NCI-H2227 (cell line): ENCODE data around the gene BMX.

Experiments
- DNase-seq: peaks from one replicate; lab custom pipeline; 2025; ENCODE audit not compliant: unreplicated experiment; lab: John Stamatoyannopoulos, UW

The BMX gene

DNA sequence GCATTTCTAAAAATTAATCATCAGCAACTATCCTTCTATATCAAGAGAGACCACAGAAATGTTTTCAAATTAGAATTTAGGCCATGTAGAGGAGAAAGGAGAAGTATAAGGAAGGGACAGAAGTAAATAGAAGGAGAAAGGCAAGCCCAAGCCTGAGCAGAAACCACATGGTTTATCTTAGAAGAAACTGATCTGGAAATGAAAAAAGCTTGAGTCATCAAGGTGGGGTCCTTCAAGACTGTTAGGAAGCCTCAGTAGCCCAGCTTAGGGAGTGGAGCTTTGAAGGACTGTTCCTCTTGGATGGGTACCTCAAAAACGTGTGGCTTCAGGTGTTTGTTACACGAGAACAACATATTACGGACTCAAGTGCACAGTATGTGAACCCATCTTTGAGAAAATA, 4.5 kb downstream of the BMX start:
- DNase-seq, result no peak

DNA sequence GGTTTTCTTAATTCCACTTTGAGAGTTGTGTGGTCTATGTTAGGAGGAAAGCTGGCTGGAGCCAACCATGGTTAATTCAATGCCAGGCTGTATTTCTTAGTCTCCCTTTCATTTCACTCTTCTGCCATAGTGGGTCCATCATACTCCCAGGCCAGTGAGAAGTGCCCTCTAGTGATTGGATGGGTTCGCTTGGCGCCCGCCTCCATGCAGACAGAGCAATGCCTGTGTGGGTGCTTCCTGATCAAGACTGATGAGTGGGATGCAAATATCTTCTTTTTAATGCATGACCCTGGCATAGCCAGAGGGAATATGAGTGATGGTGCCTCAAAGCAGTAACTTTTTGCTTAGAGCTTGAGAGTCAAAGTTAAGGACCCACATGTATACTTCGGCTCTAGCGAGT, 6.4 kb downstream of the BMX start:
- DNase-seq, result no peak

DNA sequence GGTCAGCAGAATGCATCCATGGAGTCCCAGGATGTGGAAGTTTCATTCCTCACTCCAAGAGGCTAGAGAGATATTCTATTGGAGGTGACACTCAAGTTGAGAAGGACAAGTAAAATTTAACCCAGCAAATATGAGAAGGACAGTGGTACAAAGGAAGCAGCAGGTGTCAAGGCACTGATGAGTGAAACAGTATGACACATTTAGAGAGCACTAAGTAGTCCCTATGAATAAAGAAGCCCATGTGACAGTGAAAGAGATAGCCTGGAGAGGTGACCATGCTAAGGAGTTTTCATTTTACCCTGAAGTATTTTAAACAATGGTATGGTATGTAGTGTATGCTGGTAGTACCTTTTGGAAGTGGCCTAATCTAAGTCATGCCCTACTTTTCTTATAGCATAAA, 9.2 kb downstream of the BMX start:
- DNase-seq, result no peak

- DNase-seq, result no peak
These were observed 11.0 kb downstream of the BMX start for GRCh38 chrX:15511563-15511962.

GRCh38 chrX:15512401-15512965, 11.9 kb downstream of the BMX start:
- no peak for DNase-seq

DNA sequence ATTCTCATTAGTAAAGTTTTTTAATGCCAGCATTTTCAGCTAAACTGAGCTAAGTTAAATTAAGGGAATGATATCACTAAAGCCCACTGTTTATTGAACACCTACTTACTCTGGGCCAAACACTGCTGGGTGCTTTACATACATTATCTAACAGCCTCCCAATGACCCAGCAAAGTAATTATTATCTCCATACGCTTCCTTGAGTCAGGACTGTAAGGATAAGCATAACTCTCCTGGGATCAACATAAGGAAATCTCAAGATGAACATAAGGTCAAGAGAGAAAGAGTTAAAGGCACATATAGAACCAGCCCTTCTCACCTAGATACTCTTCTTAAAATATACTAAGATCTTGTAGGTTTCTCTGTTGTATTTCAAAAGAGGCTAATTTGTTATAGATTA, 13.7 kb downstream of the BMX start:
- DNase-seq, result no peak

DNA sequence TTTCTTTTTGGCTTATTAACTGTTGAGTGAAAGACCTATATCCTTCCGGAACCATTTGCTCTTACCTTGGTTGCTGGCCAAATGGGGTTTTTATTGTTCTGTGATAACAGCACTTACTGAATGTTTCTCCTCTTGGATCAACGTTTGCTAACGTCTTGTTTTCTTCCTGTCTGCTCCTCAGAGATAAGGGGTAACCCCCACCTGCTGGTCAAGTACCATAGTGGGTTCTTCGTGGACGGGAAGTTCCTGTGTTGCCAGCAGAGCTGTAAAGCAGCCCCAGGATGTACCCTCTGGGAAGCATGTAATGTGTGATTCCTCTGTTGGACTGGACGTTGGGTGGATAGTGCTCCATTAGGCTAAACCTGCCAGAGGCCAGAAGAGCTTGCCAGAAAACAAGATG, 15.3 kb downstream of the BMX start:
- no peak for DNase-seq

DNA sequence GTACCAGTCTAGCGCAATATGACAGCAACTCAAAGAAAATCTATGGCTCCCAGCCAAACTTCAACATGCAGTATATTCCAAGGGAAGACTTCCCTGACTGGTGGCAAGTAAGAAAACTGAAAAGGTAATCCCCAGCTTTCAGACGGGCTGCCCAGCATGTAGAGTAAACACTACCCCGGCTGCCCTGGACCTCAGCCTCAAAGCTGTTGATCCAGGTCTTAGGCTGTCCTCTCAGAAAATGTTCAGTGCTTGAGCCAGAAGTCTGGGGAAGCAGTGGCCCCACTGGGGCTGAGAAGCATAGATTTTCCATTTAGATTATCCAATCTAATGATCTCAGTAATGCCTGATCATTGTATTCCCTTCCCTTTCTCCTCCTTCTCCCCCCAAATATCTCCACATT, 21.9 kb downstream of the BMX start:
- DNase-seq, result no peak

DNA sequence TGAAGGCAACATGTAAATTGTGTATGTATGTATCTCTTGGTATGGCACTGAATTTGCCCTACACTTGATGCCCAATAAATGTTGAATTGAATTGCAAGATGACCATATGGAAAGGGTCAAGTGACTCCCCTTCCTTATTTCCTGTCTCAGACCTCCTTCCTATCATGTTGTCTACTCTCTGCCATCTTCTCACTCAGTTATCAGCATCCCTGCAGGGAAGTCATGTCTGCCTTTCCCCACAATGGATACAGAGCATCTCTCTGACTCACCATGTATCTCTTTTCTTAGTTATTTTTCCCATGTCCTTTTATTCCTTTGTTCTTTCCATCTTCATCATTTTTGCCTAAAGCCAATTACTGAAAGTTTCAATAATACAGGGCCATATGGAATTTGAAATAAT, 22.5 kb downstream of the BMX start:
- DNase-seq, result no peak

GRCh38 chrX:15524417-15524816, 23.8 kb downstream of the BMX start:
- no peak for DNase-seq

DNA sequence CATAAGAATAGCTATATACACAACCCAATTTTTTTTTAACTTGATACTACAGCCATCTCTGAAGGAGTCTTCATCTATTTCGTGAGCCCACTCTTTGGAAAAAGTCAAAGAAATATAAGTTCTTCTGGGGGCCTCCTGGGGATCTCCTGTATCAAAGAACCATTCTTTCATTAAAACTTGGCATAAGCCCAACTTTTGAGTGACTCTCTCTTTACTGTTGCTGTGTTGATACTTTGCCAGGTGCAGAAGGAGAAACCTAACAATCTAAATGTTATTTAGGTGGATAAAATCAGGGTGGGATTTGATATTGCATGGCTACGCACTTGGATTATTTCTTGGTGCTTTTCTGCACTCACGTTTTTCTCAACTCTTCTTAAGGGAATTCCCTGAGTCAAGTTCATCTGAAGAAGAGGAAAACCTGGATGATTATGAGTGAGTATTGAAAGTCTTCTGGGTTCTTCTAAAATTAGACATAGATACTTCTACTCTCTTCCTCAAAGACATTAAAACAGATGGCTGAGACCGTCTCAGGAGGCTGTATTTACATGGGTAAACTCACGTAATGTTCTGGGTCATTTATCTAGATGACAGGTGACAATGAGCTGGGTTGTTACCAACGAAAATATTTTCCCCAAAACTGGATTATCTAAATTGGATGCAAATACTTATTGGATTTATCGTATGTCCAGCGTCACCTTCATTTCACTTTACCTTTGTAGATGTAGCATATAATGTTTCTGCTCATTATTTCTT, 25.2 kb downstream of the BMX start:
- DNase-seq, result no peak

DNA sequence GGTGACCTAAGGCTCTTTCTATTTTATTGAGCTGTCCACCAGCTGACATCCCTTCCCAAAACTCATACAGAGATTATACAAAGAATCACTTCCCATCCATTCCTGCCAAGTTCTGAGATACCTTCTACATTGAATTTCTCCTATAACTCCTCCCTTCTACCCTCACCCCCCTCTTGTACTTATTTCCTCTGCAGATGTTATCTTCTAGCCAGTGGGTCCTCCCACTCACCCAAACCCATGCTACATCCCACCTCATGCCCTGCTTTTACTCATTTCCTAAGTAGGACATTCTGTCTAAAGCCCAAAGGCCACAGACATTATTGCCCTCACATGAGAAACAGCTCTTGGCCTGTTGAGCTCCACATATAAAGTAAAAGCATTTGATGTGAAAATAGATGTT, 28.6 kb downstream of the BMX start:
- DNase-seq, result no peak

DNA sequence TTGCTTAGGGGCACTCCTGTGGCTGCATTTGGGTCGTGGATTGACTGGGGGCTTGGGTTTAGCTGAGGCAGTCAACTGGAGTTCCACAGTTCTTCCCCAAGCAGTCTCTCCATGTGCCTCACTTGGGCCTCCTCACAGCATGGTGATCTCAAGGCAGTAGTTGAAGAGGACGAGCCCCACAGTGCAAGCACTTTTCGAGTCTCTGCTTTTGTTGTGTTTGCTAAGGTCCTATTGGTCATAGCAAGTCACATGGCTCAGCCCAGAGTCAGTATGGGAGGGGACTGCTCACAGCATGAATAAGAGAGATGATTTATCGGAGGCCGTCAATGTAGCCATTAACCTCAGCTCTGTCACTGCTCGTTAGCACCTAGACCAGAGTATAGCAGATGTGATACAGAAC, 29.7 kb downstream of the BMX start:
- peak; percentile 41 for DNase-seq

DNA sequence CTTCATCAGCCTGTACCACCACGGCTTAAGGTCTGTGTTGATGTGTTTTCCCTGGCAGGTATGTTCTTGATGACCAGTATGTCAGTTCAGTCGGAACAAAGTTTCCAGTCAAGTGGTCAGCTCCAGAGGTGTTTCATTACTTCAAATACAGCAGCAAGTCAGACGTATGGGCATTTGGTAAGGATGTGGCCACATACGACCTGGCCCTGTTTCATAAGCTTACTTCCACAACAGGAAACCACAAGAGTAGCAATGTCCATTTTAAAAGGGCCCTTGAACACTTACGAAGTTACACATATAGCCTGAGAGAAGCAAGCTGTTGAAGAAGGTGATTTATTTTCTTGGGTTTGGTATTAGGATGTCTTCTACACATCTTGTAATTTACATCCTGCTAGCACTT, 46.1 kb downstream of the BMX start:
- no peak for DNase-seq

DNA sequence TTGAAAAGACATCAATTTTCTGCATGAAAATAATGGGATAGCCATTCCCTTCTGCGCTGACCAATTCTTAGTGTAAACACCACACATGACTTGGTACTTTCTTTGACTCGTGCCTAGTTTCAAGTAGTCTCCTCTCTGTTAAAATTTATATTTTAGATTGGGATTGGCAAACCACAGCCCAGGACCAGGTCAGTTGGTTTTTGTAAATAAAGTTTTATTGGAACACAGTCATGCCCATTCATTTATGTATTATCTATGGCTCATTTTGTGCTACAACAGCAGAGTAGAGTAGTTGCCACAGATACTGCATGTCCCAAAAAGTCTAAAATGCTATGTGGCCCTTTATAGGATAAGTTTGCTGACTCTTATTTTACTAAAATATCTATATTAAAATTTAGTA, 46.7 kb downstream of the BMX start:
- no peak for DNase-seq

DNA sequence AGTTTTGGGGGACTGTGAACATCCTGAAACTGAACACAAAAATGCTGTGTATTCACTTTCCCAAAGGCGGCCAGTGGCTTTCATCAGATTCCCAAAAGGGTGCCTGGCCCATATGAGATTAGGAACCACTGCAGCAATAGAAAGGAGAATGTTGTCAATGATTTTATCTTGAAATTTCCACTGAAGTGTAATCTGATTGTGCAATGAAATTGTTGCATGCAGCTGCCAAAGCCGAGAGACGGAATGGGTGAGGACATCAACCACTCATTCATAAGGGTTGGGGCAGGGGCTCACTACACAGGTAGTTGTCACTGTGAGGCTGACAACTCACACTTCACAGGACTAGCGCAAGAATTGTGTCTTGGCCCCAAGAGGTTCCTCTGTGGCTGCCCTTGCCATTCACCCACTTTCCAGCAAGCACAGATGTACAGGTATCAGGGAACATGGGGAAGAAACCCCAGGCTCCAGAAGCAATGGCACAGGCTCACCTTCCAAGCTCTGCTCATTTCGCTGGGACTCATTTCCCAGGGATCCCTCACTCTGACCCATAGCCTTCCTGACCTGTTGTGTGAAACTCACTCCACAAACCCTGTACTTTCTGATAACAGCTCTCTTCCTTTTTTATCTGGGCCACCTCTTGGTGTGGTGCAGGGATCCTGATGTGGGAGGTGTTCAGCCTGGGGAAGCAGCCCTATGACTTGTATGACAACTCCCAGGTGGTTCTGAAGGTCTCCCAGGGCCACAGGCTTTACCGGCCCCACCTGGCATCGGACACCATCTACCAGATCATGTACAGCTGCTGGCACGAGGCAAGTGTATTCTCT, 48.8 kb downstream of the BMX start:
- no peak for DNase-seq

GRCh38 chrX:15559227-15559626, 58.6 kb downstream of the BMX start:
- DNase-seq, result no peak

GRCh38 chrX:15560924-15561323, 60.3 kb downstream of the BMX start:
- no peak for DNase-seq

DNA sequence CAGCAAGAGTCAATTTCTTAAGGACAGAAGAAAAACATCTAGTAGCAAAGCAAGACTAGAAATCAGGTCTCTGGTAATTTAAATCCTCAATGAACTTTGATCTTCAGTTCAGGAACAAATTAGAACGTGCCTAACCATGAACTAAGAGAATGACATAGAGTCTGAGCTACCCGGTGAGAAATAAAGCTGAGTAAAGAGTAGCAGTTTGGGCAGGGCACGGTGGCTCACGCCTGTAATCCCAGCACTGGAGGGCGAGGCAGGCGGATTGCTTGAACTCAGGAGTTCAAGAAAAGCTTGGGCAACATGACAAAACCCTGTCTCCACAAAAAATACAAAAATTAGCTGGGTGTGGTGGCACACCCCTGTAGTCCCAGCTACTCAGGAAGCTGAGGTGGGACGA, 62.4 kb downstream of the BMX start:
- no peak for DNase-seq

GRCh38 chrX:15564981-15565579, 64.5 kb downstream of the BMX start:
- peak; percentile 59 for DNase-seq

DNA sequence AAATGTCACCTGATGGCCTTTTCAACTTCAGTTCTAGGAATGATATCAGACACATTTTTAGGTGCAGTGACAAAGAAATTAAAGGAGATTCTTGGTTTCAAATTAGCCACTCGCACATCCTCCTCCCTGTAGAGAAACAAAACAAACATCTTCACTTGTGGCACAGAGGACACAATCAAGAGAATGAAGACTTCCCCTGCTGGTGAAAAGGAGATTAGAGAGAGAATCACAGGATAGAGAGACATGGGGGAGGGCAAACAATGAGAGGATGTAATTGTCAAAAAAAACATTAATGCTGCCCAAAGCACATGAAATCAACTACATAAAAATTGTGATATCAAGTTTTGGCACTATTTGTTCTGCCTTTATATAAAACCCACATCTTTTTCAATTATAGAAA, 65.6 kb downstream of the BMX start:
- DNase-seq, result no peak

- no peak for DNase-seq
These were observed 66.7 kb downstream of the BMX start for GRCh38 chrX:15567267-15567666.
